GM18868 (cell line): Measurements from ENCODE around the gene MIR17HG.
"Not testable (repeated sequence)": the region's sequence is repeated elsewhere in the genome, so short reads cannot be mapped to it uniquely, and the experiment has no call there.

Experiments
- ATAC-seq: cut with Tn5 transposase; IDR thresholded peaks from one replicate; pipeline ENCODE4 v1.9.1; 2021; ENCODE audit warnings: mild to moderate bottlenecking, moderate library complexity; ENCODE audit not compliant: unreplicated experiment

The MIR17HG gene

GRCh38 chr13:91346850-91347201 is 661 bp upstream of the MIR17HG start:
- ATAC-seq = peak; percentile 21

GRCh38 chr13:91347996-91348905 is 764 bp downstream of the MIR17HG start:
- peak; percentile 30 for ATAC-seq

- ATAC-seq = peak; percentile 45
These were observed 1.5 kb downstream of the MIR17HG start for GRCh38 chr13:91348906-91349435.

- no peak for ATAC-seq
These were observed 2.8 kb downstream of the MIR17HG start for GRCh38 chr13:91349992-91350911.

GRCh38 chr13:91351123-91351522 is 3.6 kb downstream of the MIR17HG start:
- ATAC-seq = no peak

GRCh38 chr13:91351980-91352379 is 4.5 kb downstream of the MIR17HG start:
- no peak for ATAC-seq

- not testable (repeated sequence) for ATAC-seq
These were observed 5.4 kb downstream of the MIR17HG start for GRCh38 chr13:91352891-91353290.

- ATAC-seq = no peak
These were observed 6.0 kb downstream of the MIR17HG start for GRCh38 chr13:91353494-91353893.

- ATAC-seq = no peak
These were observed 7.8 kb downstream of the MIR17HG start for GRCh38 chr13:91355099-91355825.

- no peak for ATAC-seq
These were observed 8.6 kb downstream of the MIR17HG start for GRCh38 chr13:91355826-91356710.

- ATAC-seq = no peak
These were observed 9.6 kb downstream of the MIR17HG start for GRCh38 chr13:91356919-91357612.

GRCh38 chr13:91357613-91358386 is 10.3 kb downstream of the MIR17HG start:
- ATAC-seq = no peak

GRCh38 chr13:91358387-91358782 is 10.9 kb downstream of the MIR17HG start:
- no peak for ATAC-seq

GRCh38 chr13:91359111-91359510 is 11.6 kb downstream of the MIR17HG start:
- ATAC-seq = no peak

GRCh38 chr13:91359631-91360030 is 12.1 kb downstream of the MIR17HG start:
- no peak for ATAC-seq

GRCh38 chr13:91360246-91360751 is 12.8 kb downstream of the MIR17HG start:
- ATAC-seq = no peak

GRCh38 chr13:91361755-91362271 is 14.3 kb downstream of the MIR17HG start:
- ATAC-seq = no peak

- no peak for ATAC-seq
These were observed 15.4 kb downstream of the MIR17HG start for GRCh38 chr13:91362908-91363307.
